Activated B cell treated with CpG ODN at 0.5 μM for 24 hours (primary cell): Measurements from ENCODE around the gene CTAG1B. TPM values are rescaled to one million over a fixed set of nuclear protein-coding genes. Genes with fewer than 3 reads are reported as not detected.
"Not testable (repeated sequence)": the region's sequence is repeated elsewhere in the genome, so short reads cannot be mapped to it uniquely, and the experiment has no call there.

Experiments
- ATAC-seq: fragments of 200-7000 bp; cut with Tn5 transposase; one replicate; pipeline ENCODE4 v1.10.0; 2021; ENCODE audit warnings: low read depth, mild to moderate bottlenecking, moderate library complexity
- CTCF ChIA-PET: fragments of 350-600 bp; sonication (Branson Sonifier 250); formaldehyde crosslinking; loops from one replicate; lab custom pipeline; 2021; ENCODE audit warnings: antibody characterized with exemption; lab: Charles Lee
- POLR2A ChIA-PET: fragments of 350-600 bp; sonication (Branson Sonifier 250); formaldehyde crosslinking; loops from one replicate; lab custom pipeline; 2021; ENCODE audit warnings: antibody characterized with exemption; lab: Charles Lee
- DNase-seq: peaks from one replicate; pipeline ENCODE4 v3.0.0; 2022
- H3K27ac Mint-ChIP-seq: one replicate; pipeline ENCODE4 v1.8.0; 2020; ENCODE audit warnings: mixed read lengths
- H3K27me3 Mint-ChIP-seq: one replicate; pipeline ENCODE4 v1.8.0; 2021; ENCODE audit warnings: mixed read lengths
- H3K36me3 Mint-ChIP-seq: one replicate; pipeline ENCODE4 v1.8.0; 2021; ENCODE audit warnings: low read depth, mixed read lengths
- H3K4me1 Mint-ChIP-seq: one replicate; pipeline ENCODE4 v1.8.0; 2021; ENCODE audit warnings: mixed read lengths
- H3K4me3 Mint-ChIP-seq: one replicate; pipeline ENCODE4 v1.8.0; 2020; ENCODE audit warnings: mild to moderate bottlenecking, mixed read lengths
- H3K9me3 Mint-ChIP-seq: one replicate; pipeline ENCODE4 v1.8.0; 2020; ENCODE audit warnings: mixed read lengths
- intact Hi-C: fragments of 100-400 bp; cut with micrococcal nuclease; formaldehyde crosslinking; loops from one replicate; pipeline ENCODE4 v1.15.1; 2024
- total RNA-seq: library from RNA; stranded (reverse); gene quantifications from 2 replicates; pipeline ENCODE4 v1.2.3, GENCODE V29; 2022
- TF ChIP-seq, protein P1 (sequence below): fragments of 200-600 bp; IDR thresholded peaks from one replicate; pipeline ENCODE4 v1.8.0; 2022; ENCODE audit warnings: antibody characterized with exemption, mild to moderate bottlenecking

The CTAG1B gene
- total RNA-seq, 1 donor from 2014 or later, result not detected

DNA sequence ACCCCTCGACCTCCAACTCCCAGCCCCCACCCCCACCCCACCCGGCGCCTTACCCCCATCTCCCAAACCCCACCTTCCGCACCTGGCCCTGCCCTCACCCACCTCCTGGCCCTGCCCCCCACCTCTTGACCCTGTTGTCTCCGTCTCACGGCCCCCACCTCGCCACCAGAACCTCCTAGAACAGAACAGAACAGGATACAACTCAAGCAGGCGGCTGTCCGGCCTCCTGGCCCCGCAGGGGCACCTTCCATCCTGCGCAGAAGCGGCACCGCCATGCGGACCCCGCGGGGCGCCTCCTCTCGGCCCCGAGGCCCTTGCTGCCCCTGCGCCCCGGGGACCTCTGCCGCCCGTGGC is 33.9 kb upstream of the CTAG1B start:
- CTCF ChIA-PET, result no interaction called here
- DNase-seq (no peak), ATAC-seq (no peak)
- no peaks in the 10 kb centered on the region for H3K27me3 Mint-ChIP-seq
- no peaks in the 10 kb centered on the region for H3K4me1 Mint-ChIP-seq
- no peaks in the 10 kb centered on the region for H3K36me3 Mint-ChIP-seq
- POLR2A ChIA-PET, result no interaction called here
- TF ChIP-seq, protein P1, sequence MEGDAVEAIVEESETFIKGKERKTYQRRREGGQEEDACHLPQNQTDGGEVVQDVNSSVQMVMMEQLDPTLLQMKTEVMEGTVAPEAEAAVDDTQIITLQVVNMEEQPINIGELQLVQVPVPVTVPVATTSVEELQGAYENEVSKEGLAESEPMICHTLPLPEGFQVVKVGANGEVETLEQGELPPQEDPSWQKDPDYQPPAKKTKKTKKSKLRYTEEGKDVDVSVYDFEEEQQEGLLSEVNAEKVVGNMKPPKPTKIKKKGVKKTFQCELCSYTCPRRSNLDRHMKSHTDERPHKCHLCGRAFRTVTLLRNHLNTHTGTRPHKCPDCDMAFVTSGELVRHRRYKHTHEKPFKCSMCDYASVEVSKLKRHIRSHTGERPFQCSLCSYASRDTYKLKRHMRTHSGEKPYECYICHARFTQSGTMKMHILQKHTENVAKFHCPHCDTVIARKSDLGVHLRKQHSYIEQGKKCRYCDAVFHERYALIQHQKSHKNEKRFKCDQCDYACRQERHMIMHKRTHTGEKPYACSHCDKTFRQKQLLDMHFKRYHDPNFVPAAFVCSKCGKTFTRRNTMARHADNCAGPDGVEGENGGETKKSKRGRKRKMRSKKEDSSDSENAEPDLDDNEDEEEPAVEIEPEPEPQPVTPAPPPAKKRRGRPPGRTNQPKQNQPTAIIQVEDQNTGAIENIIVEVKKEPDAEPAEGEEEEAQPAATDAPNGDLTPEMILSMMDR, result no peak
- H3K27ac Mint-ChIP-seq, result no peak overlapping the region
- intact Hi-C loops, result no loop called here
- H3K4me3 Mint-ChIP-seq, result no peak overlapping the region
- no peaks in the 10 kb centered on the region for H3K9me3 Mint-ChIP-seq

DNA sequence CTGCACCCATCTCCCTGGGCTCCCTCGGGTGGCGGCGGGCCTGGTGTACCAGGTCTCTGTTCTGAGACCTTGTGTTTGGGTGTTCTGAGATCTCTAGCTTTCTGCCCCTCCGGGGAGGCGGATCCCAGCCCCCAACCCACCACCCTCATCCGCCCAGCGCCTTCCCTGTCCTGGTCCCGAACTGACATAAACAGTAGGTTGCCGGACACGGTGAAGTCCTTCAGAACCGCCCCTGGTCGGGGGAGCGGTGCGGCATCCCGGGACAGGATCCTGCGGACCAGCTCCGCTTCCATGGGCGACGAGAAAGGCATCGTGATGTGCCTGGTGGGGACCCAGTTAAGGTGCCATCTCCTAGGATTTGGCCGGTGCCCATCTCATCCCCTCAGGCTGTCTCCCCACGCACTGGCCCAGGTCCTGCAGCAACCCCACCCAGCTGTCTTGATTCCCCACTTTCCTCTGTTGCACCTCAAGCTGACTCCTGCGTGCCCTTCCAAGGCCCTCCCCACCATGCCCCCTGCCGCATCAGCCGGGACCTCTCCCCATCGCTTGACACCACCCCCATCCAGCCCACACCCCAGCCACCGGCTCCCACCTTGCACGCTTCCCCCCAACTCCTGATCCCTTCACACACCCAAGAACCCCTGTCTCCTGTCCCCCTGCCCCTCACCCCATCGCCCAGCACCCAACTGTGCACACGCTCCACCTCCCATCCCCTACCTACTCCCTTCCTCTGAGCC is 33.4 kb upstream of the CTAG1B start:
- H3K4me1 Mint-ChIP-seq, result no peaks in the 10 kb centered on the region
- no peak overlapping the region for H3K4me3 Mint-ChIP-seq
- ChIA-PET CTCF (no interaction called here), POLR2A (no interaction called here)
- H3K36me3 Mint-ChIP-seq, result no peaks in the 10 kb centered on the region
- H3K27me3 Mint-ChIP-seq, result no peaks in the 10 kb centered on the region
- H3K9me3 Mint-ChIP-seq, result no peaks in the 10 kb centered on the region
- TF ChIP-seq, protein P1, result no peak
- no peak overlapping the region for H3K27ac Mint-ChIP-seq
- no peak for ATAC-seq
- intact Hi-C loops, result no loop called here
- no peak for DNase-seq

DNA sequence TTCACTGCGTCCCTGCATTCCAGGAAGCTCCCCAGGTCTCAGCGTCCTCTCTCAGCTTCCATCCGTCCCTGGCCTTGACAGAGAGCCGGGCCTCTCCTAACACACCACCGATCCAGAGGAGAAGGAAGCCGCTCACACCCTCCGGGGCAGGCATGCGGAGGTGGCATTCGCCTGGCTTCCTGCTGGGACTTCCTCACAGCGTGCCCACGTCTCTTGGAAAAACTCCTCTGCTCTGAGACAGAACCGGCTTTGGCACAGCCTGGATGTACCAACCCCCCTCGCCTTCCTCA is 31.1 kb upstream of the CTAG1B start:
- ChIA-PET CTCF (no interaction called here), POLR2A (no interaction called here)
- Mint-ChIP-seq H3K4me1 (no peaks in the 10 kb centered on the region), H3K36me3 (no peaks in the 10 kb centered on the region), H3K27ac (no peak overlapping the region), H3K27me3 (no peaks in the 10 kb centered on the region), H3K9me3 (no peaks in the 10 kb centered on the region), H3K4me3 (no peak overlapping the region)
- ATAC-seq (no peak), DNase-seq (no peak)
- TF ChIP-seq, protein P1, result no peak
- intact Hi-C loops, result no loop called here

DNA sequence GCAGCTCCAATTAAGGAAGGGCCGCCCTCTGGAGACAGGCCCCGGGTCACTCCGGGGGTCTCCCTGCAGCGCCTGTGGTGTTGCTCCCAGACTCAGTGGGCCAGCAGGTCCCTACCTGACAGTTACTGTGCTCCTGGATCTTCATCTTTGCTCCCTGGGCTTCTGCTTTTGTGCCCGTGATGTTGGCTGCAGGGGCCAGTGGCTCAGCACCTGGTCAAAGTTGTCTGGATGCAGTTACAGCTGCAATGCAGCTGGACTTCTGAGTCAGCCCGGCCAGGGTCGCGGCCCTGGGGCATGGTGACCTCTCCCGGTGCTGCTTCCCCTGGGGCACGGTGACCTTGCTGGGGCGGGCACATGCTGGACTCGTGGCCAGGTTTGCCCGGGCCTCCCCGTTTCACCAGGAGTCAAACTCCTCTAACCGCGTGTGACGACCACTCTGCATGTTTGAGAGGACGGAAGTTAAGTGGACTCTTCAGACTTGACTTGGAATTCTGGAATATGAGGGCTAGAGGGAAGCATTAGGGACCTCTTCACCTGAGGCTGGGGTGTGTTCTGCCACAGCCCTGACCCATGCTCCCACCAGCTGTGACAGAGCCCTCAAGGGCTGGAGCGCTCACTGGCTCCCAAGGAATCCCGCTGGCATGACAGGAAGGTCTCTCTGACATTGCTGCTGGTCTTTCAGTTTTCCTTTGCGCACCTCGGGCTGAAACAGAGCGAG is 30.6 kb upstream of the CTAG1B start:
- ChIA-PET CTCF (no interaction called here), POLR2A (no interaction called here)
- TF ChIP-seq, protein P1, result no peak
- Mint-ChIP-seq H3K27me3 (no peaks in the 10 kb centered on the region), H3K9me3 (no peaks in the 10 kb centered on the region), H3K4me3 (no peak overlapping the region), H3K27ac (no peak overlapping the region), H3K36me3 (no peaks in the 10 kb centered on the region), H3K4me1 (no peaks in the 10 kb centered on the region)
- DNase-seq, result no peak
- intact Hi-C loops, result no loop called here
- no peak for ATAC-seq

DNA sequence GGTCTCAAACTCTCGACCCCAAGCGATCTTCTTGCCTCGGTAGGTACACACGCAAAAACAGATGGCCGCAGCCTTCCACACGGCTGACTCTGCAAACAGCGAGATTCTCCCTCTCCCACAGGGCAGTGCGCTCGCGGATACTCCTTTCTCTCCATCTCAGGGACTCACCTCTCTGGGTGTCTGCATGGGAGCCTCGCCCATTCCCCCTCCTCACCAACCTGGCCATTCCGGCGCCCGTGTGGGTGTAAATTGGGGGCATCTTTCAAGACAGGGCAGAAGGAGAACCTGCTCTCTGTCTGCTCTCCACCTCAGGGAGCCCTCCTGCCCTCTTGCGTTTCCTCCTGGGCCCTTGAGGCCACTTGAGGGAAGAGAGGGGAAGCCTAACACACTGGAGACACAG is 29.8 kb upstream of the CTAG1B start:
- H3K27ac Mint-ChIP-seq, result no peak overlapping the region
- no peaks in the 10 kb centered on the region for H3K36me3 Mint-ChIP-seq
- intact Hi-C loops, result no loop called here
- no peaks in the 10 kb centered on the region for H3K4me1 Mint-ChIP-seq
- TF ChIP-seq, protein P1, result no peak
- ChIA-PET CTCF (no interaction called here), POLR2A (no interaction called here)
- H3K4me3 Mint-ChIP-seq, result no peak overlapping the region
- DNase-seq (no peak), ATAC-seq (no peak)
- no peaks in the 10 kb centered on the region for H3K9me3 Mint-ChIP-seq
- H3K27me3 Mint-ChIP-seq, result no peaks in the 10 kb centered on the region

DNA sequence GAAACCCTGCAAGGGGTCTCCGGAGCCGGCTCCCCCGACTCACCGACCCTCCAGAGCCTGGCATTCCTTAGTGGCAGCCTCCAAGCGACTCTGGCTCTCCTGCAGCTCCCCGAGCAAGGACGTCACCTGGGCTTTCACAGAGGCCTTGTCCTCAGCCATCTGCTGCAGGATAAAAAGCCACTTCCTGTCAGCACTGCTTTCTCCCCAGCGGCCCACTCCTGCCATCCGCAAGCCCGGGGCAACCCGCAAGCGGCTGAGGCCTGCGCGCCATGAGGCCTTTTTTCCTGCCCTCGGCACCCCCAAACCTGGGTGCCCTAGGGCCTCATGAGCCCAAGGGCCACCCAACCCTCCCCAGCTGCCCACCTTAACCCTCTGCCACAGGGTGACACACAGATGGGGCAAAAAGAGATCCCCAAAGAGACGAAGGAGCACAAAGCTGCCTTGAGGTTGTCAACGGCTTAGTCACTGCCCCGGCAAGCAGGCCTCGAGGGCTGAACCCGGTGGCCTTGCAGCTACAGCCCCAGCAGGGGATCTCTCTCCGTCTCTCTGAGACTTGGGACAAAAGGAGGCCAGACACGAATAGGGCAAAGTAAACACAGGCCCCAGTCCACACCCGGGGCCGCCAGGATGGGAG is 26.8 kb upstream of the CTAG1B start:
- POLR2A ChIA-PET, CTCF ChIA-PET, intact Hi-C loops, H3K36me3 Mint-ChIP-seq, H3K4me3 Mint-ChIP-seq, DNase-seq, ATAC-seq, H3K4me1 Mint-ChIP-seq, H3K9me3 Mint-ChIP-seq, H3K27me3 Mint-ChIP-seq, H3K27ac Mint-ChIP-seq: not testable (repeated sequence)

DNA sequence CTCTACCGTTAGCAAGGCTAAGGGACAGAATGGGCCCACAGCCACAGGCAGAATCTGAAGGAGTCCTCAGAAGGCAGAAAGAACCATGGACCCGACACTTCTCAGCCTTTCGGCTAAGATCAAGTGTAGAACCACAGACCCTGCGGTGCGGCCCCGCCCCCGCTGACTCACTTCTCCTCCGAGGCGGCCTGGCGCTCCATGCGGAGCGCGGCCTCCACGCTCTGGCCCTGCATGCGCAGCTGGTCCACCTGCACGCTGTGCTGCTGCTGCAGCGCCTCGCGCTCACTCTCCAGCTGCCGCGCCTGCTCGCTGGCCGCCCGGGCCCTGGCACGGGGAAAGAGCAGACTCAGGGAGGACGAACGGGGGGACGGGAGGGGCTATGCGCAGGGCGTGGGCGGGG is 24.6 kb upstream of the CTAG1B start:
- DNase-seq, intact Hi-C loops, H3K36me3 Mint-ChIP-seq, H3K9me3 Mint-ChIP-seq, POLR2A ChIA-PET, ATAC-seq, H3K4me3 Mint-ChIP-seq, H3K4me1 Mint-ChIP-seq, H3K27ac Mint-ChIP-seq, H3K27me3 Mint-ChIP-seq, CTCF ChIA-PET: not testable (repeated sequence)
